ENCODE data around the gene NAA10. TPM values are rescaled to one million over a fixed set of nuclear protein-coding genes. Genes with fewer than 3 reads are reported as not detected.

NAA10 gene
- total RNA-seq, 2 donors from 2014 or later: 30.3 to 74.7 TPM

DNA sequence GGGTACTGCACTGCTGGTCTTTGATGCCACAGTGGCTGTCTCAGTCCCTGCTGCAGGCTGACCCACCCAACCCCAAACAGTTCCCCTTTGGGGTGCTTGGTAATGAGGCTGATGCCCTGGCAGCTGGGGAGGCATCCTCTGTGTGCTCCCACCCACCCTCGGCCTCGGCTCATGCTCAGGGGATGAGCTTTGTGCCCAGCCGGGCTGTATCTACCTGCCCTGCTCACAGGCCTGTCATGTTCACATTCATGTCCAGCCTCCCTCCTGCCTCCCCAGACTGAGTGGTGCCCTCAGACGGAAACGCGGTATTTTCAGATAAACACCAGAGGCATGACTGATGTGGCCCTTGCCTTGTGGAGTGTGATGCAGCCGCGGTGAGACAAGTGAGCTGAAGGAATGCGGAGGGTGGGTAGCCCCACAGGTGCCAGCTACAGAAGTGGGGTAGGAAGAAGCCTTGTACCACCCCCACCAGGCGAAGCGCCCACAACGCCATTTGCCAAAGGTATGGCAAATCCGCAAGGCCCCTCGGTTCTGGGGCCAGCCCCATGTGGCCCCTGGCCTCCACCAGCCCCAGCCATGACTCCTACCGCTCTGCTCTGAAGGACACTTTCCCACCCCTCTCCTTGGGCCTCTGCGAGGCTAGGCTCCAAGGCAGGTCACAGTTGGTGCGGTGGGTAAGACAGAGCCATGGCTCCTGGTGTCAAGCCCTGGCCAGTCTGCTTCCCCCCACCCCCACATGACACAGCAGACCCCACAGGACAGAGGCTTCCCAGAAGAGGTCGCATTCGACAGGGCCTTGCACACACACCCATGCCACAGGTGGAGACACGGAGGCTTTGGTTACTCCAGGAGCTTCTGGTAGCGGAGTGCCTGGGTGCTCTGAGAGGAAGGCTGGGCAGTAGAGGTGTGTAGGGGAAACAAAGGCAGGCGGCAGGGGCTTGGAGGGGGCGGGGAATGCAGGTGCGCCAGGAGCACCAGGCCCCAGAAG lies 11.4 kb upstream of the NAA10 start:
- no peak overlapping the region for H3K27ac ChIP-seq
- WGBS, 2 donors: 67% methylated on average over 11 of the region's 24 CpGs; no CpG with 5 or more reads in 1 of the 2 donors
- no peaks in the 10 kb centered on the region for H3K4me1 ChIP-seq
- H3K36me3 ChIP-seq (replicated peaks in 1 of 2; ENCODE audit: insufficient read depth in 1 of 2, low read depth in 2 of 2): peaks cover 0 to 3% of the 10 kb centered on the region in 2 donors
- intact Hi-C loops (cut with DNase I): no loop called here
- TF ChIP-seq, protein P1, sequence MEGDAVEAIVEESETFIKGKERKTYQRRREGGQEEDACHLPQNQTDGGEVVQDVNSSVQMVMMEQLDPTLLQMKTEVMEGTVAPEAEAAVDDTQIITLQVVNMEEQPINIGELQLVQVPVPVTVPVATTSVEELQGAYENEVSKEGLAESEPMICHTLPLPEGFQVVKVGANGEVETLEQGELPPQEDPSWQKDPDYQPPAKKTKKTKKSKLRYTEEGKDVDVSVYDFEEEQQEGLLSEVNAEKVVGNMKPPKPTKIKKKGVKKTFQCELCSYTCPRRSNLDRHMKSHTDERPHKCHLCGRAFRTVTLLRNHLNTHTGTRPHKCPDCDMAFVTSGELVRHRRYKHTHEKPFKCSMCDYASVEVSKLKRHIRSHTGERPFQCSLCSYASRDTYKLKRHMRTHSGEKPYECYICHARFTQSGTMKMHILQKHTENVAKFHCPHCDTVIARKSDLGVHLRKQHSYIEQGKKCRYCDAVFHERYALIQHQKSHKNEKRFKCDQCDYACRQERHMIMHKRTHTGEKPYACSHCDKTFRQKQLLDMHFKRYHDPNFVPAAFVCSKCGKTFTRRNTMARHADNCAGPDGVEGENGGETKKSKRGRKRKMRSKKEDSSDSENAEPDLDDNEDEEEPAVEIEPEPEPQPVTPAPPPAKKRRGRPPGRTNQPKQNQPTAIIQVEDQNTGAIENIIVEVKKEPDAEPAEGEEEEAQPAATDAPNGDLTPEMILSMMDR (IDR thresholded peaks at IDR 0.05): no peak
- no peak for TF ChIP-seq POLR2A (IDR thresholded peaks at IDR 0.05)
- ATAC-seq (no peak), DNase-seq (no peak)
- H3K27me3 ChIP-seq: no peaks in the 10 kb centered on the region
- no peaks in the 10 kb centered on the region for H3K9me3 ChIP-seq
- H3K4me3 ChIP-seq: no peak overlapping the region

DNA sequence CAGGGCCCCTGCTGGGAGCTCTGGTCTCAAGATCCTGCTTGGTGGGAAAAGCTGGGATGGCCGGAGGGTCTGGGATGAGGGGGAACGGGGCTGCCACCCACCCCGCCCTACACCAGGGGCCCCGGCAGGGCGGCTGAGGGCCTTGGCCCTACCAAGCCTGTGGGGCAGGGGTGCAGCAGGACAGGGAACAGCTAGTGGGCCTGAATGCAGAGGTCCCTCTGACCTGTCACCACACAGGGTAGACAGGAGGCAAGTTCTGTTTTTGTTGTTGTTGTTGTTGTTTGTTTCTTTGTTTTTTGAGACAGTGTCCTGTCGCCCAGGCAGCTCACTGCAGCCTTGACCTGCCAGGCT lies 9.9 kb upstream of the NAA10 start:
- TF ChIP-seq, protein P1 (IDR thresholded peaks at IDR 0.05): no peak
- TF ChIP-seq POLR2A (IDR thresholded peaks at IDR 0.05): no peak
- H3K27me3 ChIP-seq: no peaks in the 10 kb centered on the region
- ATAC-seq (no peak), DNase-seq (no peak)
- no peaks in the 10 kb centered on the region for H3K4me1 ChIP-seq
- WGBS, 2 donors: 44 to 63% methylated on average over 1 to 6 of the region's 6 CpGs
- intact Hi-C loops (cut with DNase I): loop anchor here (5.0 kb wide), 1 partner anchor 177 kb away; no protein-coding TSS in a partner anchor
- H3K27ac ChIP-seq: no peak overlapping the region
- H3K4me3 ChIP-seq: no peak overlapping the region
- no peaks in the 10 kb centered on the region for H3K9me3 ChIP-seq
- no peaks in the 10 kb centered on the region for H3K36me3 ChIP-seq (replicated peaks in 1 of 2; ENCODE audit: insufficient read depth in 1 of 2, low read depth in 2 of 2)

DNA sequence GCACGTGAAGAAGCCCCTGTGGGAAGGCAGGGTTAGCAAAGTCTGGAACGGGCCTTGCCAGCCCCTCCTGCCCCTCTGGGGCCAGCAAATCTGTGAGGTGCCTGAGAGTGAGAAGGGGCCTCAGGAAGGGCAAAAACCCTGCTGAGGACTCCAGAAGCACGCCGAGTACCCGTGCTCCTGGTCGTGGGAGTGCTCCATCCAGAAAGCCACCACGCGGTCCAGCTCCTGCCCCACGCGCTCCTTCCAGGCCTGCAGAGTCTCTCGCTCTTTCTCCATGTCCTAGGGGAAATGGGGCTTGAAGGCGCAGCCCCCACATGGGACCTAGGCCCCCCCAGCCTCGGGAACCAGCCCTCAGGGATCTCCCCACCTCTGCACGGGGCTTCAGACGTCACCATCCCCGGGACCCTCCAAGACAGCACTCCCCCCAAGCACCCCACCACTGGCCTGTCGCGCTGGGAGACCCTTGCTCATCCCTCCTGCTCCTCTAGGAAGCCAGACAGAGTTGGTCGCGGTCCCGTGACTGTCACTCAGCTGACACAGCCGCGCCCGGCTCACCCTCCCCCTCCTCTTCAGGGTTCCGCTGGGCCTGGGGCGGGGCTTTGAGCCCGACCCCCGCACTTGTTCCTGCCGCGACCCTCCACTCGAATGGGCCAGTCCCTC lies 9.4 kb upstream of the NAA10 start, which contains the start of gene RENBP:
TSS of gene RENBP (minus strand) at position 504 of the 660 bp plus-strand sequence. CDS start at position 471, 33 bp downstream.
- H3K4me1 ChIP-seq: no peaks in the 10 kb centered on the region
- WGBS, 2 donors: 7% methylated on average over 6 of the region's 31 CpGs; no CpG with 5 or more reads in 1 of the 2 donors
- no peak within 1 kb of the TSS for H3K4me3 ChIP-seq
- intact Hi-C loops (cut with DNase I): loop anchor here (5.0 kb wide), 1 partner anchor 177 kb away; no protein-coding TSS in a partner anchor
- no peak within 1 kb of the TSS for H3K27ac ChIP-seq
- DNase-seq: peak in 1 of 4 donors; percentile 35
- no peaks in the 10 kb centered on the region for H3K36me3 ChIP-seq (replicated peaks in 1 of 2; ENCODE audit: insufficient read depth in 1 of 2, low read depth in 2 of 2)
- no peaks in the 10 kb centered on the region for H3K27me3 ChIP-seq
- TF ChIP-seq, protein P1 (IDR thresholded peaks at IDR 0.05): no peak
- TF ChIP-seq POLR2A (IDR thresholded peaks at IDR 0.05): no peak
- ATAC-seq: no peak
- no peaks in the 10 kb centered on the region for H3K9me3 ChIP-seq

DNA sequence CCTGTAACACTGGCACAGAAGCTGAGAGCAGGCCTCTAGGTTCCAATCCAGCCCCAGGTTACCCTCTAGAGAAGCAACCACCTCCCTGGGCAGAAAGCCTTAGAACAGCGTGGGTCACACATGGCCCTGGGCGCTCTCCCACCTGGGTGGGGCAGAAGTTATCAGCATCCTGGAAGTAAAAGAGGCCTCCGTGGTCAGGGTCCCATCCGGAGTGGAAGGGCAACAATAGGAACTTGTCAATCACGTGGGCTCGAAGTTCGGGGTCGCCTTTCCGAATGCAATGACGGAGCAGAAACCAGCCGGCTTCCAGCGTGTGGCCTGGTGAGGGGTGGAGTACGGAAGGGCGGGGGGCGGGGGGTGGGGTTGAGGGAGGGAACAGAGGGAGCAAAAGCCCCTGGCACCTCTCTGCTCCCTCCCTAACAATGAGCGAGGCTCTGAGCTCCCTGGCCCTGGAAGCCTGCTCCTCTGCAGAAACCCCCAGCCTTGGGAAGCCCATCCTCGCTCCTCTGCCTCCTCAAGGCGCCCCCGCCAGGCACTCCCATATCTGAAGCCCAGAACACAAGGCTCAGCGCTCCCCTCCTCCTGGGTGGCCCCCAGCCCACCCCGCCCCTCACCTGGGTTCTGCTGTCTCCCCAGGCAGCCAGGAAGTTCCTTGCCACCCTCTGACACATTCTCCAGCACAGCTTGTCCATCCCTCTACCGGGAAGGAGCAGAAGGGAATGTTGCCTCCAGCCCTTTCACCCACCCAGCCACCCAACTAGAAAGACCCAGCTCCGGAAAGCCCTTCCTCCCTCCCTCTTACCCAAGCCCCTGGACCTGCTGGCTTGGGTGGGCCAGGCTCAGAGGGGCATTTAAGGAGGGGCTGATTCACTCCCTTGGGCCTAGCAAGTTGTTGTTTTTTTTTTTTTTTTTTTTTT lies 6.8 kb upstream of the NAA10 start:
- Histone ChIP-seq H3K4me1 (no peaks in the 10 kb centered on the region), H3K9me3 (no peaks in the 10 kb centered on the region), H3K27me3 (no peaks in the 10 kb centered on the region), H3K4me3 (no peak overlapping the region), H3K27ac (no peak overlapping the region), H3K36me3 (replicated peaks in 1 of 2; ENCODE audit: insufficient read depth in 1 of 2, low read depth in 2 of 2) (no peaks in the 10 kb centered on the region)
- intact Hi-C loops (cut with DNase I): loop anchor here (5.0 kb wide), 1 partner anchor 174 kb away; no protein-coding TSS in a partner anchor
- TF ChIP-seq, protein P1 (IDR thresholded peaks at IDR 0.05): no peak
- WGBS, 2 donors: 43 to 65% methylated on average over 1 to 5 of the region's 23 CpGs
- ATAC-seq (no peak), DNase-seq (no peak)

All from body of pancreas (tissue), 4 donors.